ENCODE results near the gene RPL7L1. TPM values are rescaled to one million over a fixed set of nuclear protein-coding genes. Genes with fewer than 3 reads are reported as not detected.

Gene RPL7L1
- polyA plus RNA-seq, 10 donors: 60.0 to 94.2 (median 75.2) TPM

DNA sequence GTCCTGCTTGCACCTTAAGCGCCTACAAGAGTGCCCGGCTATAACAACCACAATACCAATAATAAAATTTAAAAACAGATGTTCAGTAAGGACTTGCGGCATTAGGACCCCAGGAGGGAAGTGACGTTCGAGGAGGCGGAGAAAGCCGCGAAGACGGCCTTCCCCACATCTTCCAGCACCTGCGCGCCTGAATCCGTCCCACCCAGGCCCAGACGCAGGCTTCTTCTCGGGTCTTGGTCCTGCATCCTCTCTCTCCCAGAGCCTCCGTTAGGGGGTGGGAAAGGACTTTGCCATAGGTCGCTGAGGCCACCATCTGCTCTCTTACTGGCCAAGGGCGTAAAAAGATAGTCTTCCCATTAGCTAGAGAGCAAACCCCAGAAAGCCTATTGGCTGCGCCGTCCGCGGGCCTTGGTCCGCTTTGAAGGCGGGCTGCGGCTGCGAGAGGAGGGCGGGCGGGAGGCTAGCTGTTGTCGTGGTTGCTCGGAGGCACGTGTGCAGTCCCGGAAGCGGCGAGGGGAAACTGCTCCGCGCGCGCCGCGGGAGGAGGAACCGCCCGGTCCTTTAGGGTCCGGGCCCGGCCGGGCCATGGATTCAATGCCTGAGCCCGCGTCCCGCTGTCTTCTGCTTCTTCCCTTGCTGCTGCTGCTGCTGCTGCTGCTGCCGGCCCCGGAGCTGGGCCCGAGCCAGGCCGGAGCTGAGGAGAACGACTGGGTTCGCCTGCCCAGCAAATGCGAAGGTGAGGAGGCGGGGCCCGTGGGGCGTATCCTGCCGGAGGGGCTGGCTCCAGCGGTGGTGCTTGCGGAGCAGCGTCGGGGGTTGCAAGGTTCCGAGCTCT, 49.8 kb downstream of the RPL7L1 start, which contains the start of gene CNPY3:
CNPY3 (plus strand) TSS at position 495 of the 835 bp plus-strand sequence; CDS start at position 586, 91 bp downstream.
- DNase-seq: peak; percentile 95 to 99 (median 98)

DNA sequence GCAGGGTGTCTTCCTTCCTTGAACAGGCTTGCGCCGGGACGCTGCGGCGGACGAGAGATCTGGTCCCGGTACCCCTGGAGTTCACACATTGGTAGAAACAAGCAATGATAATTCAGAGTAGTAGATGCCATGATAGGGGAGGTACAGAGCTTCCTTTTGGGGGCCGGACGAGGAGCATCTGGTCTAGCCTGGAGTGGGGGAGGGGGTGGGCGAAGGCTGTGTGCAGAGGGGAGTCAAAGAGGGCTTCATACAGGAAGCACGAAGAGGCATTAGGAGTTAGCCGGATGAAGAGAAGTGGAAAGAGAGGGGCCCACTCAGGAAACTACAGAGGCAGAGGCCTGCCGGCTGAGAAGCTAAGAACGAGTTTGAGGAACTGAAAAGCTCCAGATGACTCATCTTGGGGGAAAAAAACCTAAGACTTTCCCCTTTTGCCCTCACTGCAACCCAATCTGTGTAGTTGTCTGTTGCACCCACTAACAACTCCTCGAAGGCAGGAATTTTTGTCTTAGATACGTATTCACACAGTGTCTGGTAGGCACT, 50.5 kb downstream of the RPL7L1 start:
- peak in 2 of 3 donors; percentile 51 to 68 for DNase-seq

DNA sequence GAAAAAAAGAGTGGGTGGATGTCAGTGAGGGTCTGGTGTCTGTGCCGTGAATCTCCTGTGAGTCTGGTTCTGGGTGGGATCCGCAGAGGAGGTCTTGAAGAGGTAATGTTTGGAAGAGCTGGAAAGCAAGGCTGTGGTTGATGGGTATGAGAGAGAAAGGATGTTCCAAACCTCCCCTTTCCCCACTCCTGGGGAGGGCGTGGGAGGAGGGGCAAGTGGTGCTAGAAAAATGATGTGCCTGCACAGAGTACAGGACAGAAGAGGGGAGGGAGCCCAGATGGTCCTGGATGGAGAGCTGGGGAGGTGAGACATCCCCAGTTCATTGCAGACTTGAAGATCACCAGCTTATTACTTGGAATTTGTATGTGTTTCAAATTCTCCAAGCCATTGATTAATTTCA, 53.0 kb downstream of the RPL7L1 start:
- DNase-seq: no peak

DNA sequence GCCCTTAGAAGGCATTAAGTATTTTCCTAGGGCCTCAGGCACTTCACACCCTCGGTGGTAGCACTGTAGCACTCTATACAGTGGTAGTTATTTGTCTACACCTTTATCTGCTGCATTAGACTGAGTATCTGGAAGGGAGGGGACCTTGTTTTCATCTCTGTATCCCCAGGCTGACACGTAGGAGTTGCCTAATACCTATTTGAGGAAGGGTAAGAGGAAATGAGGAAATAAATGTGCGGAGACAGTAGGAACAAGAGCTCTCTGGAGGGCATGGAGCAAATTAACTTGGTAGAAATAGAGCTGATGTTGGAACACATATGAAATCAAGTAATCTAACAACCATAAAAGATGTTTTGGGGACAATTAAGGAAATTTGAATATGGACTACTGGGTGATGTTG, 53.8 kb downstream of the RPL7L1 start:
- no peak for DNase-seq

DNA sequence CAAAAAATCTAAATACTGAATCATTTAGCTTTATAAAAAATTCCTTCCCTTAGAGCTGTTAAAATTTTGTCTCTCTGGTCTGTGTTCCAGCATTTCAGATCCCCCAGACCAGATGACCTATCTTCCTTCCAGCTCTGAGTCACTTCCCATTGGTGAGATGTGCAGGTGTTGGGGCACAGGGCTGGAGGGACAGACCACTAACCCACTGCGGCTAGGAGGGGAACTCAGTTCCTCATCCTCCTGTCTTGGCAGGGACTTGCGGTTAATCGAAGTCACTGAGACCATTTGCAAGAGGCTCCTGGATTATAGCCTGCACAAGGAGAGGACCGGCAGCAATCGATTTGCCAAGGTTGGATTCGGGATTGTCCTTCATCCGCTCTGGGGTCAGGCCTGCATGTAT, 55.9 kb downstream of the RPL7L1 start:
- no peak for DNase-seq

DNA sequence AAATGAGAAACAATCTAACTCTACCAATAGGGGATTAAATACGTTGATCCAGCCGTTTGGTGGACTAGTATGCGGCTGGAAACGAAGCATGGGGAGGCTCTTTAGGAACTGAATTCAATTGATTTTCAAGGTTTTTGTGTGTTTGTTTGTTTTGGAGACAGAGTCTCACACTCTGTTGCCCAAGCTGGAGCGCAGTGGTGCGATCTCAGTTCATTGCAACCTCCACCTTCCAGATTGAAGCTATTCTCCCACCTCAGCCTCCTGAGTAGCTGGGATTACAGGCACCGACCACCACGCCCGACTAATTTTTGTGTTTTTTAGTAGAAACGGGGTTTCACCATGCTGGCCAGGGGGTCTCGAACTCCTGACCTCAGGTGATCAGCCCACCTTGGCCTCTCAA, 57.0 kb downstream of the RPL7L1 start:
- no peak for DNase-seq

DNA sequence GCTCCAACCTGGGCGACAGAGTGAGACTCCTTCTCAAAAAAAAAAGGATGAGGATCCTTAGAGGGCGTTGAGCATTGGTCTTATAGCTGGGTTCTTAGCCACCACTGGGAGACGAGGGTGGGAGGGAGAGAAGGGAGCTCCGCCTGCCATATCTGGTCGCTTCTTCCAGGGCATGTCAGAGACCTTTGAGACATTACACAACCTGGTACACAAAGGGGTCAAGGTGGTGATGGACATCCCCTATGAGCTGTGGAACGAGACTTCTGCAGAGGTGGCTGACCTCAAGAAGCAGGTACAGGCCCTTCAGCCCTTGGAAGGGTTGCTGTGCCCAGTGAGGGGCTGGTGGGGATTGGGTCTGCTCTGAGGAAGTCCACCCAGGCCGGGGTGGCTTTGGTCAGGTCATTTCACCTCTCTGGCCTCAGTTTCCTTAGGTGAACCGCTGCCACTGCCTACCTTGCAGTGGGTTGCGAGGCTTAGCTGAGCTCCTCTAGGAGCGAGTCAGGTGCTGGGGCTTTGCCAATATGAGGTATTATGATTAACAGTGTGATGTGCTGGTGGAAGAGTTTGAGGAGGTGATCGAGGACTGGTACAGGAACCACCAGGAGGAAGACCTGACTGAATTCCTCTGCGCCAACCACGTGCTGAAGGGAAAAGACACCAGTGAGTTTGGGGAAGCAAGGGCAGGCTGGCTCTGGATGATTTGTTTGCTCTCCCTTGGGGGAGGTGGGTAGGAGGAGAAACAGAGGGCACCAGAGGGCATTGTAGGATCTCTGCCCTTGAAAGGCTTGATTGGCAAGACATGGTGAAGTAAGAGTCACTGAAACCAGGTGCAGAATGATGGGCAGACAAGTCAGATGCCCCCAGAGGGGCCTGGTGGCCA, 58.4 kb downstream of the RPL7L1 start:
- DNase-seq: no peak

DNA sequence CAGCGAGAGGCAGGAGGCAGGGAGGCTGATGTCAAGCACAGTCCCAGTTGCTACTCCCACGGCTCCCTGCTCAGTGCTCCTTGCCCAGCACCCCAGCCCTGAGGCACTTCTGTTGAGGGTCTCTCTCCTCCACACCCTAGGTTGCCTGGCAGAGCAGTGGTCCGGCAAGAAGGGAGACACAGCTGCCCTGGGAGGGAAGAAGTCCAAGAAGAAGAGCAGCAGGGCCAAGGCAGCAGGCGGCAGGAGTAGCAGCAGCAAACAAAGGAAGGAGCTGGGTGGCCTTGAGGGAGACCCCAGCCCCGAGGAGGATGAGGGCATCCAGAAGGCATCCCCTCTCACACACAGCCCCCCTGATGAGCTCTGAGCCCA, 59.0 kb downstream of the RPL7L1 start:
- DNase-seq: no peak

DNA sequence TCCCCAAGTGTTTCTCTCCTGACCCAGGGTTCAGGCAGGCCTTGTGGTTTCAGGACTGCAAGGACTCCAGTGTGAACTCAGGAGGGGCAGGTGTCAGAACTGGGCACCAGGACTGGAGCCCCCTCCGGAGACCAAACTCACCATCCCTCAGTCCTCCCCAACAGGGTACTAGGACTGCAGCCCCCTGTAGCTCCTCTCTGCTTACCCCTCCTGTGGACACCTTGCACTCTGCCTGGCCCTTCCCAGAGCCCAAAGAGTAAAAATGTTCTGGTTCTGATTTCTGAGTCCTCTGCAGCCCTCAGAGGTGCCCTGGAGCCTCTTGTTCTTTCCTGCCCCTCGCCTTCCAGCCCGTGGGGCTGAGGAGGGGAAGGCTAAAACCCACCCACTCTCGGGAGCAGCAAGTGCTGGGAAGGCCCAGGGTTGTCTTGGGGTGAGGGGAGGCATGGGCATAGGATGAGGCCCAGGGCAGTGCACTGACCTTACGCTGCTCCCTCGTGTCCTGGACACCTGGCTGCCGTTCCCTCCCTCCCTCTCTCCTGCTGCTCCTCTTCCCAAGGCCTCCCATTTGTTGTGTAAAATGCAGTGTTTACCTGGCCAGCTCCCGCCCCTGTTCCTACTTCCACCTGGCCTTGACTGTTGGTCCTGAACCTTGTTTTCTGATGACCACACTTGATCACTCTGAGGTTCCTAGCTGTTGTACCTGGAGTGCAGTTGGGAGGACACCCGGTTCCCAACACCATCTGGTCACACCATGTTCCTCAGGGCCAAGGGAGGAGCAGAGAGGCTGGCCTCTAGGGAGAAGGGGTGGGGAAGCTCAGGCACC, 59.8 kb downstream of the RPL7L1 start:
- no peak for DNase-seq

Other genes with a start within 250 kb of the RPL7L1 start
- 1 to 10 TPM; 2.4 to 6.7 (median 4.3) TPM for gene PRPH2, start 157.0 kb upstream of the RPL7L1 start, polyA plus RNA-seq (ENCODE audit: insufficient read length in 10 of 10)
- 10 to 100 TPM; 11.3 to 18.4 (median 15.0) TPM for gene TBCC, start 133.5 kb upstream of the RPL7L1 start, polyA plus RNA-seq (ENCODE audit: insufficient read length in 10 of 10)
- gene BICRAL, start 97.6 kb upstream of the RPL7L1 start, polyA plus RNA-seq (ENCODE audit: insufficient read length in 10 of 10): 10 to 100 TPM in 8 of 10 donors, 1 to 10 TPM in 2; 9.0 to 14.8 (median 11.6) TPM
- not detected for gene PTCRA, start 36.4 kb downstream of the RPL7L1 start, polyA plus RNA-seq (ENCODE audit: insufficient read length in 10 of 10)
- gene CNPY3, start 49.9 kb downstream of the RPL7L1 start, polyA plus RNA-seq (ENCODE audit: insufficient read length in 10 of 10): 10 to 100 TPM; 21.2 to 43.0 (median 28.6) TPM
- under 1 TPM; 0.16 to 0.92 (median 0.44) TPM for gene GNMT, start 81.1 kb downstream of the RPL7L1 start, polyA plus RNA-seq (ENCODE audit: insufficient read length in 10 of 10)
- gene PEX6, start 99.6 kb downstream of the RPL7L1 start, polyA plus RNA-seq (ENCODE audit: insufficient read length in 10 of 10): 10 to 100 TPM in 9 of 10 donors, 1 to 10 TPM in 1; 8.4 to 27.6 (median 16.2) TPM
- gene PPP2R5D, start 105.0 kb downstream of the RPL7L1 start, polyA plus RNA-seq (ENCODE audit: insufficient read length in 10 of 10): 10 to 100 TPM; 39.5 to 50.4 (median 44.8) TPM
- gene MEA1, start 134.3 kb downstream of the RPL7L1 start, polyA plus RNA-seq (ENCODE audit: insufficient read length in 10 of 10): 10 to 100 TPM; 38.5 to 63.2 (median 46.0) TPM
- gene KLHDC3, start 134.6 kb downstream of the RPL7L1 start, polyA plus RNA-seq (ENCODE audit: insufficient read length in 10 of 10): 100 to 1,000 TPM; 157 to 208 (median 190) TPM
- gene RRP36, start 142.0 kb downstream of the RPL7L1 start, polyA plus RNA-seq (ENCODE audit: insufficient read length in 10 of 10): 10 to 100 TPM; 40.7 to 51.6 (median 47.2) TPM
- gene CUL7, start 174.2 kb downstream of the RPL7L1 start, polyA plus RNA-seq (ENCODE audit: insufficient read length in 10 of 10): 10 to 100 TPM; 33.5 to 43.4 (median 37.8) TPM
- gene MRPL2, start 179.8 kb downstream of the RPL7L1 start, polyA plus RNA-seq (ENCODE audit: insufficient read length in 10 of 10): 10 to 100 TPM; 40.0 to 50.0 (median 41.9) TPM
- 10 to 100 TPM; 18.5 to 34.2 (median 21.2) TPM for gene KLC4, start 180.0 kb downstream of the RPL7L1 start, polyA plus RNA-seq (ENCODE audit: insufficient read length in 10 of 10)
- gene PTK7, start 196.7 kb downstream of the RPL7L1 start, polyA plus RNA-seq (ENCODE audit: insufficient read length in 10 of 10): 100 to 1,000 TPM in 1 of 10 donors, 10 to 100 TPM in 9; 33.3 to 176 (median 57.0) TPM